B cell (primary cell): ENCODE measurements around the gene DDRGK1. TPM values are rescaled to one million over a fixed set of nuclear protein-coding genes. Genes with fewer than 3 reads are reported as not detected.

Experiments used
- ATAC-seq: fragments of 200-7000 bp; cut with Tn5 transposase; one replicate; pipeline ENCODE4 v1.10.0; 2021; ENCODE audit warnings: low read depth, mild to moderate bottlenecking, moderate number of reproducible peaks, moderate library complexity
- CTCF ChIA-PET: fragments of 350-600 bp; sonication (Branson Sonifier 250); formaldehyde crosslinking; loops from one replicate; lab custom pipeline; 2021; ENCODE audit warnings: antibody characterized with exemption, inconsistent platforms; lab: Charles Lee
- POLR2A ChIA-PET: fragments of 350-600 bp; sonication (Branson Sonifier 250); formaldehyde crosslinking; loops from one replicate; lab custom pipeline; 2021; ENCODE audit warnings: antibody characterized with exemption; lab: Charles Lee
- DNase-seq: peaks from one replicate; pipeline ENCODE4 v3.0.0; 2013
- H2AFZ ChIP-seq: 2 replicates; pipeline ENCODE4 v1.6.1; 2012; ENCODE audit warnings: mild to moderate bottlenecking, low read depth, low read length; ENCODE audit not compliant: insufficient read depth, poor library complexity, severe bottlenecking
- H3K27ac ChIP-seq, 2 donors: 1 replicate in 1 of 2; 2 replicates in 1 of 2; pipeline ENCODE4 v1.5.1; 2012 to 2013; ENCODE audit warnings: low read length in 2 of 2, mild to moderate bottlenecking in 2 of 2, moderate library complexity in 1 of 2
- H3K27me3 ChIP-seq, 4 experiments: fragments of 200-600 bp in 1 of 4; sonication (generic) in 1 of 4; replicated peaks in 1 of 4; 1 replicate in 2 of 4; 2 replicates in 2 of 4; pipeline versions ENCODE4 v1.6.1 to v1.7.0; 2013 to 2016; ENCODE audit warnings: low read length in 3 of 4, mild to moderate bottlenecking in 2 of 4, mixed read lengths in 1 of 4, moderate library complexity in 1 of 4; ENCODE audit not compliant: insufficient read depth in 4 of 4, control insufficient read depth in 3 of 4; ENCODE audit errors: control extremely low read depth in 1 of 4
- H3K36me3 ChIP-seq, 2 experiments: replicated peaks in 1 of 2; 1 replicate in 1 of 2; 2 replicates in 1 of 2; pipeline versions ENCODE4 v1.6.1 to v1.7.1; 2013; ENCODE audit warnings: low read length in 1 of 2; ENCODE audit not compliant: insufficient read depth in 2 of 2, control insufficient read depth in 1 of 2; ENCODE audit errors: control extremely low read depth in 1 of 2, extremely low read depth in 1 of 2
- H3K4me1 ChIP-seq, 2 donors: fragments of 200-600 bp in 1 of 2; sonication (generic) in 1 of 2; 1 replicate in 1 of 2; 2 replicates in 1 of 2; pipeline versions ENCODE4 v1.5.1 to v1.6.1; 2013 to 2017; ENCODE audit warnings: low read length in 2 of 2; ENCODE audit not compliant: control insufficient read depth in 2 of 2, insufficient read depth in 2 of 2
- H3K4me2 ChIP-seq: replicated peaks from 2 replicates; pipeline ENCODE3; 2012; ENCODE audit warnings: mild to moderate bottlenecking, low read depth, low read length; ENCODE audit not compliant: poor library complexity, severe bottlenecking
- H3K4me3 ChIP-seq, 5 experiments: fragments of 200-600 bp in 1 of 5; sonication (generic) in 1 of 5; 1 replicate in 3 of 5; 2 replicates in 2 of 5; pipeline versions ENCODE4 v1.5.1 to v1.7.0; 2011 to 2016; ENCODE audit warnings: low read length in 4 of 5, mild to moderate bottlenecking in 4 of 5, low read depth in 2 of 5, control low read depth in 1 of 5, moderate library complexity in 1 of 5; ENCODE audit not compliant: insufficient read depth in 1 of 5; ENCODE audit errors: control extremely low read depth in 1 of 5, extremely low read depth in 1 of 5
- H3K79me2 ChIP-seq: fragments of 200-600 bp; sonication (generic); one replicate; pipeline ENCODE4 v1.6.0; 2016; ENCODE audit warnings: low read length; ENCODE audit not compliant: control insufficient read depth, insufficient read depth
- H3K9ac ChIP-seq: fragments of 200-600 bp; sonication (generic); 2 replicates; pipeline ENCODE4 v1.6.1; 2017; ENCODE audit warnings: mild to moderate bottlenecking, low read length, moderate library complexity
- H3K9me3 ChIP-seq, 3 donors: one replicate each; pipeline versions ENCODE4 v1.6.1 to v1.7.1; 2013; ENCODE audit warnings: low read length in 2 of 3; ENCODE audit not compliant: control insufficient read depth in 2 of 3, insufficient read depth in 1 of 3; ENCODE audit errors: control extremely low read depth in 1 of 3
- H4K20me1 ChIP-seq: 2 replicates; pipeline ENCODE4 v1.6.0; 2012; ENCODE audit warnings: mild to moderate bottlenecking, low read length; ENCODE audit not compliant: insufficient read depth, control insufficient read depth, poor library complexity, severe bottlenecking
- H3K27ac Mint-ChIP-seq: one replicate; pipeline ENCODE4 v1.8.0; 2021; ENCODE audit warnings: mixed read lengths
- H3K27me3 Mint-ChIP-seq: one replicate; pipeline ENCODE4 v1.8.0; 2021; ENCODE audit warnings: mixed read lengths
- H3K4me1 Mint-ChIP-seq: one replicate; pipeline ENCODE4 v1.8.0; 2021; ENCODE audit warnings: mixed read lengths
- H3K4me3 Mint-ChIP-seq: one replicate; pipeline ENCODE4 v1.8.0; 2021; ENCODE audit warnings: mixed read lengths
- H3K9me3 Mint-ChIP-seq: one replicate; pipeline ENCODE4 v1.8.0; 2022; ENCODE audit warnings: mixed read lengths; ENCODE audit not compliant: insufficient read depth
- CTCF ChIP-seq: fragments of 200-600 bp; IDR thresholded peaks from one replicate; pipeline ENCODE4 v1.8.0; 2022; ENCODE audit warnings: antibody characterized with exemption, mild to moderate bottlenecking
- EZH2 ChIP-seq: IDR thresholded peaks from 2 replicates; pipeline ENCODE4 v1.6.1; 2012; ENCODE audit warnings: borderline replicate concordance, low read depth, mild to moderate bottlenecking, moderate library complexity, low read length; ENCODE audit not compliant: insufficient read depth, poor library complexity, severe bottlenecking
- WGBS: methylation state at CpG from one replicate; pipeline ENCODE4 v1.1.5; 2013; ENCODE audit warnings: missing lambda C conversion rate; ENCODE audit not compliant: insufficient coverage; 5-methylcytosine and 5-hydroxymethylcytosine counted together
- intact Hi-C: fragments of 100-400 bp; cut with micrococcal nuclease; formaldehyde crosslinking; loops from one replicate; pipeline ENCODE4 v1.10.0; 2022
- polyA plus RNA-seq: library from polyadenylated mRNA; depleted of rRNA; stranded (reverse); fragments of >200 nt; gene quantifications from 2 replicates; pipeline ENCODE4 v1.2.3, GENCODE V29; 2012
- total RNA-seq, 2 donors: library from RNA; stranded (reverse); fragments of 120-200 nt in 1 of 2; gene quantifications; 1 replicate in 1 of 2; 2 replicates in 1 of 2; pipeline versions ENCODE4 v1.2.3 to v1.2.4, GENCODE V29; 2013 to 2022

Gene DDRGK1
- total and polyA plus RNA-seq, 2 donors (not counting 1 experiment from before 2014, with no cell fraction given): 35.6 to 51.9 TPM

- no peaks in the 10 kb centered on the region for H3K27me3 ChIP-seq
- H3K9ac ChIP-seq: no peak overlapping the region
- DNase-seq (no peak), ATAC-seq (no peak)
- H3K36me3 ChIP-seq: peaks cover 6 to 38% of the 10 kb centered on the region in 2 experiments
- Mint-ChIP-seq H3K27ac (peak overlapping the region; percentile 10), H3K4me3 (no peak overlapping the region), H3K4me1 (peaks cover 33% of the 10 kb centered on the region), H3K9me3 (no peaks in the 10 kb centered on the region), H3K27me3 (no peaks in the 10 kb centered on the region)
- intact Hi-C loops: loop anchor here (10.0 kb wide), 1 partner anchor 76 kb away; the partner anchor contains the start of gene OXT
- no peak overlapping the region for H3K4me2 ChIP-seq
- no peak overlapping the region for H3K27ac ChIP-seq
- TF ChIP-seq CTCF (no peak), EZH2 (no peak)
- H3K4me3 ChIP-seq: no peak overlapping the region
- ChIA-PET CTCF (no interaction called here), POLR2A (no interaction called here)
- H3K9me3 ChIP-seq: no peaks in the 10 kb centered on the region
- peaks cover 0 to 7% of the 10 kb centered on the region in 2 donors for H3K4me1 ChIP-seq
- H4K20me1 ChIP-seq: peaks cover 74% of the 10 kb centered on the region
- H2AFZ ChIP-seq: no peak overlapping the region
- H3K79me2 ChIP-seq: peaks cover 91% of the 10 kb centered on the region
These were observed 53.6 kb downstream of the DDRGK1 start for GRCh38 chr20:3150908-3151307.

GRCh38 chr20:3146732-3147341, 57.6 kb downstream of the DDRGK1 start:
- no peak overlapping the region for H3K27ac Mint-ChIP-seq
- H3K4me2 ChIP-seq: no peak overlapping the region
- H3K79me2 ChIP-seq: peaks cover 86% of the 10 kb centered on the region
- ChIA-PET CTCF (interaction anchor here (1.3 kb wide), 1 partner anchor 10 kb away, joined by 3 read pairs; no protein-coding TSS in a partner anchor), POLR2A (no interaction called here)
- no peak for TF ChIP-seq CTCF
- no peak for TF ChIP-seq EZH2
- H3K27ac ChIP-seq: no peak overlapping the region
- H3K9ac ChIP-seq: no peak overlapping the region
- no peaks in the 10 kb centered on the region for H3K4me1 ChIP-seq
- no peak overlapping the region for H3K4me3 Mint-ChIP-seq
- no peaks in the 10 kb centered on the region for H3K27me3 Mint-ChIP-seq
- no peaks in the 10 kb centered on the region for H3K27me3 ChIP-seq
- ATAC-seq (no peak), DNase-seq (no peak)
- intact Hi-C loops: no loop called here
- H3K9me3 ChIP-seq: peaks cover 0 to 4% (median 0%) of the 10 kb centered on the region in 3 donors
- 99% methylated on average over 9 of the region's 10 CpGs for WGBS
- H3K4me1 Mint-ChIP-seq: peaks cover 10% of the 10 kb centered on the region
- H2AFZ ChIP-seq: no peak overlapping the region
- peaks cover 57% of the 10 kb centered on the region for H4K20me1 ChIP-seq
- H3K4me3 ChIP-seq: no peak overlapping the region
- H3K36me3 ChIP-seq: peaks cover 6 to 35% of the 10 kb centered on the region in 2 experiments
- H3K9me3 Mint-ChIP-seq: no peaks in the 10 kb centered on the region
